Measurements from ENCODE around the gene KIF5A.

DNA sequence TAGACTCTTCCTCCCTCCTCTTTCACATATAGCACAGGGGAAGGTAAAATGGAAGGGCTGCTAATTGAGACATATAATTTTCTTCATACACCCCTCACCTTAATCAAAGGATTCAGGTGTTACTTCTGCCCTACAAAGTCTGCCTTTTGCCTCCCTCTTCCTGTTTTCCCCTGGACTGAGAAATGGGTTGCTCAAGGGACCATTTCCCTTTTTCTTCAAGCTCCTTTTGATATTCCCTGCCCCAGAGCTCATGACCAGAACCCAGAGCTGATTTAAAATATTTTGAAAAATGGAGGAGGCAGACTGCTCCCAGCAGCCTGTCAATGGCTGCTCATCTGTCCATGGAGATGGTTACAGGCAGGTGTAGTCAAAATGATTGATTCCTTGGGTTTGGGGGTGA is 34.8 kb downstream of the KIF5A start:
- TF ChIP-seq, protein P1, sequence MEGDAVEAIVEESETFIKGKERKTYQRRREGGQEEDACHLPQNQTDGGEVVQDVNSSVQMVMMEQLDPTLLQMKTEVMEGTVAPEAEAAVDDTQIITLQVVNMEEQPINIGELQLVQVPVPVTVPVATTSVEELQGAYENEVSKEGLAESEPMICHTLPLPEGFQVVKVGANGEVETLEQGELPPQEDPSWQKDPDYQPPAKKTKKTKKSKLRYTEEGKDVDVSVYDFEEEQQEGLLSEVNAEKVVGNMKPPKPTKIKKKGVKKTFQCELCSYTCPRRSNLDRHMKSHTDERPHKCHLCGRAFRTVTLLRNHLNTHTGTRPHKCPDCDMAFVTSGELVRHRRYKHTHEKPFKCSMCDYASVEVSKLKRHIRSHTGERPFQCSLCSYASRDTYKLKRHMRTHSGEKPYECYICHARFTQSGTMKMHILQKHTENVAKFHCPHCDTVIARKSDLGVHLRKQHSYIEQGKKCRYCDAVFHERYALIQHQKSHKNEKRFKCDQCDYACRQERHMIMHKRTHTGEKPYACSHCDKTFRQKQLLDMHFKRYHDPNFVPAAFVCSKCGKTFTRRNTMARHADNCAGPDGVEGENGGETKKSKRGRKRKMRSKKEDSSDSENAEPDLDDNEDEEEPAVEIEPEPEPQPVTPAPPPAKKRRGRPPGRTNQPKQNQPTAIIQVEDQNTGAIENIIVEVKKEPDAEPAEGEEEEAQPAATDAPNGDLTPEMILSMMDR (IDR thresholded peaks at IDR 0.05): no peak
- TF ChIP-seq POLR2A (IDR thresholded peaks at IDR 0.05): no peak

Measured in lower leg skin (tissue), 3 donors.